HepG2 (cell line): Measurements from ENCODE around the gene CEBPE. TPM values are rescaled to one million over a fixed set of nuclear protein-coding genes. Genes with fewer than 3 reads are reported as not detected.
A peak's percentile ranks its signal among the peaks of the same experiment; 100 is the strongest.

ENCODE experiments used
- ATF1 ChIP-seq: IDR thresholded peaks from 2 replicates; pipeline ENCODE4 v1.6.1; 2016; ENCODE audit warnings: mild to moderate bottlenecking, control low read depth
- CAMTA2 ChIP-seq: sonication (generic); formaldehyde crosslinking; IDR thresholded peaks from 2 replicates; pipeline ENCODE4 v1.4.0; 2020; ENCODE audit warnings: mild to moderate bottlenecking, missing genetic modification reagents, borderline replicate concordance
- CBFB ChIP-seq: sonication (generic); formaldehyde crosslinking; IDR thresholded peaks from 2 replicates; pipeline ENCODE4 v1.4.0; 2020; ENCODE audit warnings: missing genetic modification reagents
- CHD4 ChIP-seq: fragments of 200-600 bp; sonication (generic); IDR thresholded peaks from 2 replicates; pipeline ENCODE4 v1.7.0; 2017; ENCODE audit warnings: mild to moderate bottlenecking, low read length, borderline replicate concordance
- FOXO1 ChIP-seq: sonication (generic); formaldehyde crosslinking; IDR thresholded peaks from 2 replicates; pipeline ENCODE4 v1.4.0; 2020; ENCODE audit warnings: missing genetic modification reagents
- HOXA5 ChIP-seq: sonication (generic); formaldehyde crosslinking; IDR thresholded peaks from 2 replicates; pipeline ENCODE4 v1.4.0; 2020; ENCODE audit warnings: missing genetic modification reagents
- MAF1 ChIP-seq: sonication (generic); formaldehyde crosslinking; IDR thresholded peaks from 2 replicates; pipeline ENCODE4 v1.5.0; 2020; ENCODE audit warnings: missing genetic modification reagents, borderline replicate concordance
- NFATC3 ChIP-seq: sonication (generic); formaldehyde crosslinking; IDR thresholded peaks from 2 replicates; pipeline ENCODE4 v1.5.1; 2020; ENCODE audit warnings: mild to moderate bottlenecking, missing genetic modification reagents
- NFKB2 ChIP-seq: sonication (generic); formaldehyde crosslinking; IDR thresholded peaks from 2 replicates; pipeline ENCODE4 v1.4.0; 2020; ENCODE audit warnings: missing genetic modification reagents, borderline replicate concordance
- NRL ChIP-seq: sonication (generic); formaldehyde crosslinking; IDR thresholded peaks from 2 replicates; pipeline ENCODE4 v1.5.0; 2020; ENCODE audit warnings: missing genetic modification reagents, mild to moderate bottlenecking, moderate library complexity, borderline replicate concordance
- RELA ChIP-seq: sonication (generic); formaldehyde crosslinking; IDR thresholded peaks from 2 replicates; pipeline ENCODE4 v1.4.0; 2020; ENCODE audit warnings: missing genetic modification reagents
- TBP ChIP-seq: sonication (generic); formaldehyde crosslinking; IDR thresholded peaks from 2 replicates; pipeline ENCODE4 v1.5.0; 2020; ENCODE audit warnings: missing genetic modification reagents
- TRIM24 ChIP-seq: sonication (generic); formaldehyde crosslinking; IDR thresholded peaks from 2 replicates; pipeline ENCODE4 v1.8.0; 2022; ENCODE audit warnings: mild to moderate bottlenecking, missing genetic modification reagents
- YY1 ChIP-seq: IDR thresholded peaks from 2 replicates; pipeline ENCODE4 v1.6.1; 2011; ENCODE audit warnings: low read length, low read depth, moderate library complexity, mild to moderate bottlenecking; ENCODE audit not compliant: insufficient read depth, insufficient replicate concordance
- ZFP36L2 ChIP-seq: sonication (generic); formaldehyde crosslinking; IDR thresholded peaks from 2 replicates; pipeline ENCODE4 v1.4.0; 2020; ENCODE audit warnings: missing genetic modification reagents
- ZNF296 ChIP-seq: sonication (generic); formaldehyde crosslinking; conservative IDR thresholded peaks from 2 replicates; pipeline ENCODE4 v1.5.0; 2020; ENCODE audit warnings: mild to moderate bottlenecking, missing genetic modification reagents
- ZNF33B ChIP-seq: sonication (generic); formaldehyde crosslinking; IDR thresholded peaks from 2 replicates; pipeline ENCODE4 v1.5.1; 2020; ENCODE audit warnings: mild to moderate bottlenecking, missing genetic modification reagents
- ZNF34 ChIP-seq: sonication (generic); formaldehyde crosslinking; IDR thresholded peaks from 2 replicates; pipeline ENCODE4 v1.4.0; 2020; ENCODE audit warnings: mild to moderate bottlenecking, missing genetic modification reagents, borderline replicate concordance
- ZNF605 ChIP-seq: sonication (generic); formaldehyde crosslinking; IDR thresholded peaks from 2 replicates; pipeline ENCODE4 v1.8.0; 2022; ENCODE audit warnings: mild to moderate bottlenecking, missing genetic modification reagents
- ZNF660 ChIP-seq: sonication (generic); formaldehyde crosslinking; IDR thresholded peaks from 2 replicates; pipeline ENCODE4 v1.5.1; 2020; ENCODE audit warnings: mild to moderate bottlenecking, low read depth, missing genetic modification reagents, borderline replicate concordance
- ZNF75D ChIP-seq: sonication (generic); formaldehyde crosslinking; IDR thresholded peaks from 2 replicates; pipeline ENCODE4 v1.8.1; 2023; ENCODE audit warnings: missing genetic modification reagents, mild to moderate bottlenecking, borderline replicate concordance
- ZSCAN22 ChIP-seq: sonication (generic); formaldehyde crosslinking; IDR thresholded peaks from 2 replicates; pipeline ENCODE4 v1.4.0; 2020; ENCODE audit warnings: mild to moderate bottlenecking, missing genetic modification reagents
- polyA plus RNA-seq, 8 experiments: library from polyadenylated mRNA; depleted of rRNA in 3 of 8; stranded (reverse) in 7 of 8; unstranded in 1 of 8; fragments of >200 nt; fragmentation: Illumina TruSeq in 4 of 8; extraction: Trizol in 4 of 8; gene quantifications; 2 replicates each; pipeline versions ENCODE4 v1.2.1 to v1.2.3, GENCODE V29; 2011 to 2016; ENCODE audit warnings: low read depth in 4 of 8, missing spikeins in 1 of 8, mixed read lengths in 1 of 8; ENCODE audit not compliant: insufficient read depth in 1 of 8
- total RNA-seq, 5 experiments: library from RNA; depleted of rRNA; stranded (reverse); fragments of >200 nt; fragmentation: Illumina TruSeq; extraction: Trizol; gene quantifications; 2 replicates each; pipeline ENCODE4 v1.2.3, GENCODE V29; 2016; ENCODE audit warnings: low read depth in 1 of 5
- TF ChIP-seq, protein P1 (sequence below): sonication (generic); formaldehyde crosslinking; IDR thresholded peaks from 2 replicates; pipeline ENCODE4 v1.4.0; 2020; ENCODE audit warnings: missing genetic modification reagents
- TF ChIP-seq, protein P2 (sequence below): sonication (generic); formaldehyde crosslinking; IDR thresholded peaks from 2 replicates; pipeline ENCODE4 v1.5.0; 2020; ENCODE audit warnings: missing genetic modification reagents
- TF ChIP-seq, protein P3 (sequence below), 2 experiments: sonication (generic) in 1 of 2; formaldehyde crosslinking in 1 of 2; IDR thresholded peaks; 2 replicates each; pipeline versions ENCODE4 v1.5.1 to v1.6.1; 2011 to 2020; ENCODE audit warnings: borderline replicate concordance in 1 of 2, low read depth in 1 of 2, low read length in 1 of 2, mild to moderate bottlenecking in 1 of 2, missing genetic modification reagents in 1 of 2, moderate library complexity in 1 of 2
- TF ChIP-seq, protein P4 (sequence below): sonication (generic); formaldehyde crosslinking; conservative IDR thresholded peaks from 2 replicates; pipeline ENCODE4 v1.8.0; 2022; ENCODE audit warnings: mild to moderate bottlenecking, moderate library complexity, missing genetic modification reagents

The CEBPE gene
- total and polyA plus RNA-seq, 2 of the 13 experiments (the other 11 are each of a cell fraction or from before 2014, with no cell fraction given): 0.09 to 0.11 TPM

DNA sequence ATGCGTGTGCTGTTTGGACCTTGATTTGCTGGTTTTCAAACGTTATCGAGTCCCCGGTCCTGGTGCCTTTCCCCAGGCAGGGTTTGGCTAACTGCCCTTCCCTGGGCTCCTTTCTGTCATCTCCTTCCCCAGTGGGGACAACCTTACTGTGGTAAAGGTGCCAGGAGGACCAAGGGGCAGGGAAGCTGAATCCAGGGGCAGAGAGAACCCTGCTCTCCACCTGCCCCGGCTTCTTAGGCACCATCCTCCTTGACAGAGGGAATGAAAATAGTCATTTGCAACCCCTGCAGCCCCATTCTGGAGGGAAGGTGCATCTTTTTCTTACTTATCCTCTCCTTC, 5.0 kb downstream of the CEBPE start (continued):
- 0 out of 2 replicates have a peak, but pooled peaks have one; percentile 30 for TF ChIP-seq ZNF75D (CRISPR knock-in tag)
- no peak for TF ChIP-seq FOXO1
- TF ChIP-seq CBFB (CRISPR knock-in tag): no peak
- no peak for TF ChIP-seq CHD4
- TF ChIP-seq, protein P1, sequence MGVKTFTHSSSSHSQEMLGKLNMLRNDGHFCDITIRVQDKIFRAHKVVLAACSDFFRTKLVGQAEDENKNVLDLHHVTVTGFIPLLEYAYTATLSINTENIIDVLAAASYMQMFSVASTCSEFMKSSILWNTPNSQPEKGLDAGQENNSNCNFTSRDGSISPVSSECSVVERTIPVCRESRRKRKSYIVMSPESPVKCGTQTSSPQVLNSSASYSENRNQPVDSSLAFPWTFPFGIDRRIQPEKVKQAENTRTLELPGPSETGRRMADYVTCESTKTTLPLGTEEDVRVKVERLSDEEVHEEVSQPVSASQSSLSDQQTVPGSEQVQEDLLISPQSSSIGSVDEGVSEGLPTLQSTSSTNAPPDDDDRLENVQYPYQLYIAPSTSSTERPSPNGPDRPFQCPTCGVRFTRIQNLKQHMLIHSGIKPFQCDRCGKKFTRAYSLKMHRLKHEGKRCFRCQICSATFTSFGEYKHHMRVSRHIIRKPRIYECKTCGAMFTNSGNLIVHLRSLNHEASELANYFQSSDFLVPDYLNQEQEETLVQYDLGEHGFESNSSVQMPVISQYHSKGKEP (CRISPR knock-in tag): no peak
- TF ChIP-seq, protein P2, sequence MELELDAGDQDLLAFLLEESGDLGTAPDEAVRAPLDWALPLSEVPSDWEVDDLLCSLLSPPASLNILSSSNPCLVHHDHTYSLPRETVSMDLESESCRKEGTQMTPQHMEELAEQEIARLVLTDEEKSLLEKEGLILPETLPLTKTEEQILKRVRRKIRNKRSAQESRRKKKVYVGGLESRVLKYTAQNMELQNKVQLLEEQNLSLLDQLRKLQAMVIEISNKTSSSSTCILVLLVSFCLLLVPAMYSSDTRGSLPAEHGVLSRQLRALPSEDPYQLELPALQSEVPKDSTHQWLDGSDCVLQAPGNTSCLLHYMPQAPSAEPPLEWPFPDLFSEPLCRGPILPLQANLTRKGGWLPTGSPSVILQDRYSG: no peak
- no peak for TF ChIP-seq ATF1
- TF ChIP-seq NRL: 0 out of 2 replicates have a peak, but pooled peaks have one; percentile 7
- TF ChIP-seq TBP (CRISPR knock-in tag): no peak
- no peak for TF ChIP-seq NFKB2 (CRISPR knock-in tag)
- TF ChIP-seq ZNF34: no peak
- no peak for TF ChIP-seq CAMTA2 (CRISPR knock-in tag)
- no peak for TF ChIP-seq RELA (CRISPR knock-in tag)
- TF ChIP-seq, protein P3, sequence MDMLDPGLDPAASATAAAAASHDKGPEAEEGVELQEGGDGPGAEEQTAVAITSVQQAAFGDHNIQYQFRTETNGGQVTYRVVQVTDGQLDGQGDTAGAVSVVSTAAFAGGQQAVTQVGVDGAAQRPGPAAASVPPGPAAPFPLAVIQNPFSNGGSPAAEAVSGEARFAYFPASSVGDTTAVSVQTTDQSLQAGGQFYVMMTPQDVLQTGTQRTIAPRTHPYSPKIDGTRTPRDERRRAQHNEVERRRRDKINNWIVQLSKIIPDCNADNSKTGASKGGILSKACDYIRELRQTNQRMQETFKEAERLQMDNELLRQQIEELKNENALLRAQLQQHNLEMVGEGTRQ (IDR thresholded peaks at IDR 0.05; ENCODE audit: low read depth, low read length): no peak
- TF ChIP-seq, protein P3 (CRISPR knock-in tag; IDR thresholded peaks at IDR 0.05; ENCODE audit: borderline replicate concordance): no peak
- TF ChIP-seq ZNF33B (CRISPR knock-in tag): no peak
- TF ChIP-seq ZNF660 (CRISPR knock-in tag): no peak
- peak; percentile 51; the same call in 1 of the 2 replicates for TF ChIP-seq ZNF605 (CRISPR knock-in tag)
- TF ChIP-seq HOXA5 (CRISPR knock-in tag): no peak
- TF ChIP-seq YY1: no peak
- TF ChIP-seq ZSCAN22 (CRISPR knock-in tag): no peak
- TF ChIP-seq TRIM24 (CRISPR knock-in tag): no peak
- TF ChIP-seq, protein P4, sequence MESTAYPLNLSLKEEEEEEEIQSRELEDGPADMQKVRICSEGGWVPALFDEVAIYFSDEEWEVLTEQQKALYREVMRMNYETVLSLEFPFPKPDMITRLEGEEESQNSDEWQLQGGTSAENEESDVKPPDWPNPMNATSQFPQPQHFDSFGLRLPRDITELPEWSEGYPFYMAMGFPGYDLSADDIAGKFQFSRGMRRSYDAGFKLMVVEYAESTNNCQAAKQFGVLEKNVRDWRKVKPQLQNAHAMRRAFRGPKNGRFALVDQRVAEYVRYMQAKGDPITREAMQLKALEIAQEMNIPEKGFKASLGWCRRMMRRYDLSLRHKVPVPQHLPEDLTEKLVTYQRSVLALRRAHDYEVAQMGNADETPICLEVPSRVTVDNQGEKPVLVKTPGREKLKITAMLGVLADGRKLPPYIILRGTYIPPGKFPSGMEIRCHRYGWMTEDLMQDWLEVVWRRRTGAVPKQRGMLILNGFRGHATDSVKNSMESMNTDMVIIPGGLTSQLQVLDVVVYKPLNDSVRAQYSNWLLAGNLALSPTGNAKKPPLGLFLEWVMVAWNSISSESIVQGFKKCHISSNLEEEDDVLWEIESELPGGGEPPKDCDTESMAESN (CRISPR knock-in tag): no peak
- TF ChIP-seq NFATC3 (CRISPR knock-in tag): no peak
- no peak for TF ChIP-seq ZFP36L2 (CRISPR knock-in tag)
- TF ChIP-seq MAF1 (CRISPR knock-in tag): no peak
- no peak for TF ChIP-seq ZNF296 (CRISPR knock-in tag)
